Prostate gland (tissue), 2 donors: ENCODE data around the gene TIAM2.

Experiments
- CTCF ChIP-seq, 4 experiments: fragments of 200-600 bp in 2 of 4; fragments of 450-650 bp in 2 of 4; sonication (generic) in 2 of 4; IDR thresholded peaks; 1 replicate in 3 of 4; 2 replicates in 1 of 4; pipeline ENCODE4 v1.5.1; 2016 to 2019; ENCODE audit warnings: antibody characterized with exemption in 4 of 4, mild to moderate bottlenecking in 2 of 4, moderate library complexity in 2 of 4
- POLR2A ChIP-seq: fragments of 450-650 bp; IDR thresholded peaks from one replicate; pipeline ENCODE4 v1.6.1; 2016; ENCODE audit warnings: antibody characterized with exemption, mild to moderate bottlenecking
- POLR2AphosphoS5 ChIP-seq: sonication (generic); formaldehyde crosslinking; IDR thresholded peaks from one replicate; pipeline ENCODE4 v1.6.1; 2017; ENCODE audit warnings: antibody characterized with exemption

GRCh38 chr6:155084431-155085123, 89.5 kb downstream of the TIAM2 start:
- TF ChIP-seq POLR2A (no peak), CTCF (IDR thresholded peaks at IDR 0.05) (no peak), POLR2AphosphoS5 (no peak)
